Fibroblast of lung (primary cell): ENCODE measurements around the gene FBXO8.

Experiments
- EZH2 ChIP-seq: IDR thresholded peaks from 2 replicates; pipeline ENCODE4 v1.5.1; 2012; ENCODE audit warnings: low read length, control low read depth, mild to moderate bottlenecking; ENCODE audit errors: missing control alignments
- TF ChIP-seq, protein P1 (sequence below), 2 donors: IDR thresholded peaks in 1 of 2; conservative IDR thresholded peaks in 1 of 2; 1 replicate in 1 of 2; 2 replicates in 1 of 2; pipeline ENCODE4 v1.5.1; 2011 to 2012; ENCODE audit warnings: low read length in 2 of 2, control low read depth in 1 of 2, inconsistent platforms in 1 of 2, low read depth in 1 of 2, mild to moderate bottlenecking in 1 of 2

GRCh38 chr4:174216799-174217272 lies 66.6 kb downstream of the FBXO8 start:
- TF ChIP-seq, protein P1, sequence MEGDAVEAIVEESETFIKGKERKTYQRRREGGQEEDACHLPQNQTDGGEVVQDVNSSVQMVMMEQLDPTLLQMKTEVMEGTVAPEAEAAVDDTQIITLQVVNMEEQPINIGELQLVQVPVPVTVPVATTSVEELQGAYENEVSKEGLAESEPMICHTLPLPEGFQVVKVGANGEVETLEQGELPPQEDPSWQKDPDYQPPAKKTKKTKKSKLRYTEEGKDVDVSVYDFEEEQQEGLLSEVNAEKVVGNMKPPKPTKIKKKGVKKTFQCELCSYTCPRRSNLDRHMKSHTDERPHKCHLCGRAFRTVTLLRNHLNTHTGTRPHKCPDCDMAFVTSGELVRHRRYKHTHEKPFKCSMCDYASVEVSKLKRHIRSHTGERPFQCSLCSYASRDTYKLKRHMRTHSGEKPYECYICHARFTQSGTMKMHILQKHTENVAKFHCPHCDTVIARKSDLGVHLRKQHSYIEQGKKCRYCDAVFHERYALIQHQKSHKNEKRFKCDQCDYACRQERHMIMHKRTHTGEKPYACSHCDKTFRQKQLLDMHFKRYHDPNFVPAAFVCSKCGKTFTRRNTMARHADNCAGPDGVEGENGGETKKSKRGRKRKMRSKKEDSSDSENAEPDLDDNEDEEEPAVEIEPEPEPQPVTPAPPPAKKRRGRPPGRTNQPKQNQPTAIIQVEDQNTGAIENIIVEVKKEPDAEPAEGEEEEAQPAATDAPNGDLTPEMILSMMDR (conservative IDR thresholded peaks at IDR 0.05 in 1 of 2, IDR thresholded peaks at IDR 0.05 in 1 of 2; ENCODE audit: low read depth in 1 of 2, low read length in 2 of 2): no peak
- TF ChIP-seq EZH2: no peak
